HEK293 (cell line): ENCODE data around the gene PNLIPRP1.

ENCODE experiments used
- REPIN1 ChIP-seq: fragments of 450-650 bp; formaldehyde crosslinking; IDR thresholded peaks from 2 replicates; pipeline ENCODE4 v1.5.1; 2017; ENCODE audit warnings: missing biosample characterization, missing genetic modification characterization, low read depth
- ZNF133 ChIP-seq: fragments of 450-650 bp; formaldehyde crosslinking; IDR thresholded peaks from 2 replicates; pipeline ENCODE4 v1.5.1; 2016; ENCODE audit warnings: missing biosample characterization, missing genetic modification characterization
- ZNF140 ChIP-seq: fragments of 450-650 bp; formaldehyde crosslinking; IDR thresholded peaks from 2 replicates; pipeline ENCODE4 v1.5.1; 2016; ENCODE audit warnings: missing biosample characterization, missing genetic modification characterization
- ZNF558 ChIP-seq: fragments of 450-650 bp; formaldehyde crosslinking; IDR thresholded peaks from 2 replicates; pipeline ENCODE4 v1.5.1; 2016; ENCODE audit warnings: missing biosample characterization, missing genetic modification characterization
- ZNF768 ChIP-seq: fragments of 450-650 bp; formaldehyde crosslinking; IDR thresholded peaks from 2 replicates; pipeline ENCODE4 v1.5.1; 2018; ENCODE audit warnings: missing biosample characterization, mild to moderate bottlenecking, missing genetic modification characterization
- TF ChIP-seq, protein P1 (sequence below): fragments of 450-650 bp; formaldehyde crosslinking; IDR thresholded peaks from 2 replicates; pipeline ENCODE4 v1.5.1; 2016; ENCODE audit warnings: missing biosample characterization, missing genetic modification characterization
- TF ChIP-seq, protein P2 (sequence below): fragments of 450-650 bp; formaldehyde crosslinking; IDR thresholded peaks from 2 replicates; pipeline ENCODE4 v1.5.1; 2017; ENCODE audit warnings: missing biosample characterization, mild to moderate bottlenecking, missing genetic modification characterization, moderate library complexity
- TF ChIP-seq, protein P3 (sequence below): fragments of 450-650 bp; formaldehyde crosslinking; IDR thresholded peaks from 2 replicates; pipeline ENCODE4 v1.5.1; 2016; ENCODE audit warnings: missing biosample characterization, missing genetic modification characterization, borderline replicate concordance
- TF ChIP-seq, protein P4 (sequence below): fragments of 450-650 bp; formaldehyde crosslinking; IDR thresholded peaks from 2 replicates; pipeline ENCODE4 v1.5.1; 2016; ENCODE audit warnings: missing biosample characterization, missing genetic modification characterization, low read depth
- TF ChIP-seq, protein P5 (sequence below): fragments of 450-650 bp; formaldehyde crosslinking; IDR thresholded peaks from 2 replicates; pipeline ENCODE4 v1.5.1; 2016; ENCODE audit warnings: missing biosample characterization, missing genetic modification characterization

DNA sequence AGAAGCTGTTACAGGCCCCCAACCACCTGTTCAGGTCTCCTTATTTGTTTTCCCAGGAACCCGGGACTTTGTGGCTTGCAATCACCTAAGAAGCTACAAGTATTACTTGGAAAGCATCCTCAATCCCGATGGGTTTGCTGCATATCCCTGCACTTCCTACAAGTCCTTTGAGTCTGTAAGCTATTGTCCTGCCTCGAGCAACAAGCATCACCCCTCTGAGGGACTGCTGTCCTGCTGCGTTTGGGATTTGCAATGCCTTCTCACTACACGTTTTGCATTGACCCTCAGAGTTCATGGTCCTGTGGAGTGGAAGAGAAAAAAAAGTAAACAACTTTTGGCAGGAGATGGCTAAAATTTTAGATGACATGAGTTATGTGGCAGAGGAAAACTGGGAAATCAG, 9.2 kb downstream of the PNLIPRP1 start:
- TF ChIP-seq ZNF558 (tag by site-specific recombination) = no peak
- TF ChIP-seq ZNF133 (tag by site-specific recombination) = no peak
- TF ChIP-seq, protein P1, sequence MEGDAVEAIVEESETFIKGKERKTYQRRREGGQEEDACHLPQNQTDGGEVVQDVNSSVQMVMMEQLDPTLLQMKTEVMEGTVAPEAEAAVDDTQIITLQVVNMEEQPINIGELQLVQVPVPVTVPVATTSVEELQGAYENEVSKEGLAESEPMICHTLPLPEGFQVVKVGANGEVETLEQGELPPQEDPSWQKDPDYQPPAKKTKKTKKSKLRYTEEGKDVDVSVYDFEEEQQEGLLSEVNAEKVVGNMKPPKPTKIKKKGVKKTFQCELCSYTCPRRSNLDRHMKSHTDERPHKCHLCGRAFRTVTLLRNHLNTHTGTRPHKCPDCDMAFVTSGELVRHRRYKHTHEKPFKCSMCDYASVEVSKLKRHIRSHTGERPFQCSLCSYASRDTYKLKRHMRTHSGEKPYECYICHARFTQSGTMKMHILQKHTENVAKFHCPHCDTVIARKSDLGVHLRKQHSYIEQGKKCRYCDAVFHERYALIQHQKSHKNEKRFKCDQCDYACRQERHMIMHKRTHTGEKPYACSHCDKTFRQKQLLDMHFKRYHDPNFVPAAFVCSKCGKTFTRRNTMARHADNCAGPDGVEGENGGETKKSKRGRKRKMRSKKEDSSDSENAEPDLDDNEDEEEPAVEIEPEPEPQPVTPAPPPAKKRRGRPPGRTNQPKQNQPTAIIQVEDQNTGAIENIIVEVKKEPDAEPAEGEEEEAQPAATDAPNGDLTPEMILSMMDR = no peak
- TF ChIP-seq ZNF768 = no peak
- TF ChIP-seq, protein P2, sequence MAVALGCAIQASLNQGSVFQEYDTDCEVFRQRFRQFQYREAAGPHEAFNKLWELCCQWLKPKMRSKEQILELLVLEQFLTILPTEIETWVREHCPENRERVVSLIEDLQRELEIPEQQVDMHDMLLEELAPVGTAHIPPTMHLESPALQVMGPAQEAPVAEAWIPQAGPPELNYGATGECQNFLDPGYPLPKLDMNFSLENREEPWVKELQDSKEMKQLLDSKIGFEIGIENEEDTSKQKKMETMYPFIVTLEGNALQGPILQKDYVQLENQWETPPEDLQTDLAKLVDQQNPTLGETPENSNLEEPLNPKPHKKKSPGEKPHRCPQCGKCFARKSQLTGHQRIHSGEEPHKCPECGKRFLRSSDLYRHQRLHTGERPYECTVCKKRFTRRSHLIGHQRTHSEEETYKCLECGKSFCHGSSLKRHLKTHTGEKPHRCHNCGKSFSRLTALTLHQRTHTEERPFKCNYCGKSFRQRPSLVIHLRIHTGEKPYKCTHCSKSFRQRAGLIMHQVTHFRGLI (tag by site-specific recombination) = no peak
- no peak for TF ChIP-seq REPIN1
- no peak for TF ChIP-seq ZNF140 (tag by site-specific recombination)
- TF ChIP-seq, protein P3, sequence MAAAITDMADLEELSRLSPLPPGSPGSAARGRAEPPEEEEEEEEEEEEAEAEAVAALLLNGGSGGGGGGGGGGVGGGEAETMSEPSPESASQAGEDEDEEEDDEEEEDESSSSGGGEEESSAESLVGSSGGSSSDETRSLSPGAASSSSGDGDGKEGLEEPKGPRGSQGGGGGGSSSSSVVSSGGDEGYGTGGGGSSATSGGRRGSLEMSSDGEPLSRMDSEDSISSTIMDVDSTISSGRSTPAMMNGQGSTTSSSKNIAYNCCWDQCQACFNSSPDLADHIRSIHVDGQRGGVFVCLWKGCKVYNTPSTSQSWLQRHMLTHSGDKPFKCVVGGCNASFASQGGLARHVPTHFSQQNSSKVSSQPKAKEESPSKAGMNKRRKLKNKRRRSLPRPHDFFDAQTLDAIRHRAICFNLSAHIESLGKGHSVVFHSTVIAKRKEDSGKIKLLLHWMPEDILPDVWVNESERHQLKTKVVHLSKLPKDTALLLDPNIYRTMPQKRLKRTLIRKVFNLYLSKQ = no peak
- TF ChIP-seq, protein P4, sequence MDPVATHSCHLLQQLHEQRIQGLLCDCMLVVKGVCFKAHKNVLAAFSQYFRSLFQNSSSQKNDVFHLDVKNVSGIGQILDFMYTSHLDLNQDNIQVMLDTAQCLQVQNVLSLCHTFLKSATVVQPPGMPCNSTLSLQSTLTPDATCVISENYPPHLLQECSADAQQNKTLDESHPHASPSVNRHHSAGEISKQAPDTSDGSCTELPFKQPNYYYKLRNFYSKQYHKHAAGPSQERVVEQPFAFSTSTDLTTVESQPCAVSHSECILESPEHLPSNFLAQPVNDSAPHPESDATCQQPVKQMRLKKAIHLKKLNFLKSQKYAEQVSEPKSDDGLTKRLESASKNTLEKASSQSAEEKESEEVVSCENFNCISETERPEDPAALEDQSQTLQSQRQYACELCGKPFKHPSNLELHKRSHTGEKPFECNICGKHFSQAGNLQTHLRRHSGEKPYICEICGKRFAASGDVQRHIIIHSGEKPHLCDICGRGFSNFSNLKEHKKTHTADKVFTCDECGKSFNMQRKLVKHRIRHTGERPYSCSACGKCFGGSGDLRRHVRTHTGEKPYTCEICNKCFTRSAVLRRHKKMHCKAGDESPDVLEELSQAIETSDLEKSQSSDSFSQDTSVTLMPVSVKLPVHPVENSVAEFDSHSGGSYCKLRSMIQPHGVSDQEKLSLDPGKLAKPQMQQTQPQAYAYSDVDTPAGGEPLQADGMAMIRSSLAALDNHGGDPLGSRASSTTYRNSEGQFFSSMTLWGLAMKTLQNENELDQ = no peak
- TF ChIP-seq, protein P5, sequence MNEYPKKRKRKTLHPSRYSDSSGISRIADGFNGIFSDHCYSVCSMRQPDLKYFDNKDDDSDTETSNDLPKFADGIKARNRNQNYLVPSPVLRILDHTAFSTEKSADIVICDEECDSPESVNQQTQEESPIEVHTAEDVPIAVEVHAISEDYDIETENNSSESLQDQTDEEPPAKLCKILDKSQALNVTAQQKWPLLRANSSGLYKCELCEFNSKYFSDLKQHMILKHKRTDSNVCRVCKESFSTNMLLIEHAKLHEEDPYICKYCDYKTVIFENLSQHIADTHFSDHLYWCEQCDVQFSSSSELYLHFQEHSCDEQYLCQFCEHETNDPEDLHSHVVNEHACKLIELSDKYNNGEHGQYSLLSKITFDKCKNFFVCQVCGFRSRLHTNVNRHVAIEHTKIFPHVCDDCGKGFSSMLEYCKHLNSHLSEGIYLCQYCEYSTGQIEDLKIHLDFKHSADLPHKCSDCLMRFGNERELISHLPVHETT (tag by site-specific recombination) = no peak
